Aorta (tissue), 5 donors: ENCODE results near the gene RPS6KA2. TPM values are rescaled to one million over a fixed set of nuclear protein-coding genes. Genes with fewer than 3 reads are reported as not detected.

Experiments used
- ATAC-seq: fragments of 200-7000 bp; cut with Tn5 transposase; one replicate; pipeline ENCODE4 v1.9.1; 2022; ENCODE audit warnings: moderate library complexity; ENCODE audit not compliant: low FRiP score
- DNase-seq, 2 donors: peaks; one replicate each; pipeline ENCODE4 v3.0.0-alpha.2; 2020
- H3K27ac ChIP-seq, 2 donors: one replicate each; pipeline ENCODE4 v1.5.1; 2013; ENCODE audit warnings: low read length in 2 of 2, mild to moderate bottlenecking in 2 of 2, moderate library complexity in 2 of 2, control low read depth in 1 of 2, inconsistent platforms in 1 of 2, low read depth in 1 of 2
- H3K27me3 ChIP-seq, 2 donors: one replicate each; pipeline ENCODE4 v1.6.1; 2013; ENCODE audit warnings: control low read depth in 1 of 2, low read length in 1 of 2, mild to moderate bottlenecking in 1 of 2, moderate library complexity in 1 of 2; ENCODE audit not compliant: insufficient read depth in 2 of 2, control insufficient read depth in 1 of 2
- H3K36me3 ChIP-seq, 2 donors: one replicate each; pipeline ENCODE4 v1.6.1; 2013; ENCODE audit warnings: control low read depth in 1 of 2, low read length in 1 of 2, mild to moderate bottlenecking in 1 of 2; ENCODE audit not compliant: insufficient read depth in 2 of 2, control insufficient read depth in 1 of 2
- H3K4me1 ChIP-seq, 2 donors: one replicate each; pipeline ENCODE4 v1.6.1; 2013; ENCODE audit warnings: low read length in 2 of 2, control low read depth in 1 of 2, mild to moderate bottlenecking in 1 of 2, moderate library complexity in 1 of 2; ENCODE audit not compliant: insufficient read depth in 2 of 2, control insufficient read depth in 1 of 2
- H3K4me3 ChIP-seq, 2 donors: one replicate each; pipeline ENCODE4 v1.5.1; 2013; ENCODE audit warnings: low read length in 2 of 2, control low read depth in 1 of 2, mild to moderate bottlenecking in 1 of 2
- H3K9me3 ChIP-seq: one replicate; pipeline ENCODE4 v1.6.1; 2013; ENCODE audit warnings: mild to moderate bottlenecking, low read length; ENCODE audit not compliant: control insufficient read depth
- WGBS, 2 donors: extraction: QIAGEN DNeasy Blood & Tissue Kit; methylation state at CpG; one replicate each; pipeline ENCODE4 v1.1.7; 2013; 5-methylcytosine and 5-hydroxymethylcytosine counted together
- intact Hi-C, 2 donors: fragments of 100-400 bp; cut with DNase I; formaldehyde crosslinking; loops; one replicate each; pipeline versions ENCODE4 v1.14.2 to v1.15.0; 2022
- polyA plus RNA-seq, 2 donors: library from polyadenylated mRNA; stranded (reverse); fragments of 200-250 nt; gene quantifications; one replicate each; pipeline ENCODE4 v1.2.3, GENCODE V29; 2013
- total RNA-seq, 2 donors: library from RNA; stranded (reverse); fragmentation: NEBNext Ultra II Directional; extraction: Animal tissue kit (Norgen Biotek cat#: 25700); gene quantifications; one replicate each; pipeline ENCODE4 v1.2.1, GENCODE V29; 2021
- donor health status: healthy with polysubstance abuse.
- donor health status: Bipolar disorder and iron deficiency.
- donor health status: DM: no; HTN: no; CAD: no.
- donor health status: DM: no; HTN: no; CAD: no.
- donor health status: DM: yes; HTN: yes; CAD: no.

The RPS6KA2 gene
- total and polyA plus RNA-seq, 4 donors, result 24.5 to 52.7 (median 37.3) TPM

DNA sequence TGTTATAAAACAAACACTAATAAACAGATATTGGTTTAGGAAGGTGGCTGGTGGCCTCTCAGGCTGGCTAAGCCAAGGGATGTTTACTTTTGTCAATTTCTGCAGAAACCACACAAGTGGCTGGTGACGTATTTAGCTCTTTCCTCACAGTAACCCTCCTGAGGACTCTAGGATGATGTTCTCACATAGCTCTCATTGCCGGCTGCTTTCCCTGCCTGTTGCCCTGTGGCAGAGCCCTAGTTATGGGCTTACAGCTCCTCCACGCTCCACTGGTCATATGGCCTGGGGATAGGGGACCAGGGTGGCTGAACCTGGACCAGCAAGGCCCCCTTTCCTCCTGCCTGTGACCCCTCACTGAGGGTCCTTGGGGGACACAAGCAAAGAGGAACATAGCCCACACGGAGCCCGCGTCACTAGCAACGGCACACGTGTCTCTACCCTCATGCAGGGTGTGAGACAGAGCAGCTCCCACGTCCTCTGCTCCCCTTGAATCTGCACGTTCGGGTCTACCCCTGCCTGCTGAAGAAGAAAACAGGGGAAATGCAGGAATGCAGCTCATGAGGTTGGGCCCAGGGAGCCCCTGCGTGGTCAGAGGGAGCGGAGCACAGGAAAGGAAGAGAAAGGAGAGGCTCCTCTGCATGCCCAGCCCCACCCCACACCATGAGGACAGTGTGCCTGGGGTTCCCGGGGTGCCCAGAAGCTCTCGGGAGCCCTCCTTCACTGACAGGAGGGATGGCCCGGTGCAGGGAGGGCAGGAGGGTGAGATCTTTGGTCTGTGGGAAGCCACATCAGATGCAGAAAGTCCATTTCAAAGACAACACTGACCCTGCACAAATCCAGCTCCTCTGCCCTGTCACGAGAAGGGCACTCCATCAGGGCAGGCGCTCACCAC, 54.4 kb downstream of the RPS6KA2 start:
- no peaks in the 10 kb centered on the region for H3K27me3 ChIP-seq
- H3K9me3 ChIP-seq, result no peaks in the 10 kb centered on the region
- ATAC-seq (no peak), DNase-seq (no peak)
- no peak overlapping the region for H3K27ac ChIP-seq
- H3K4me1 ChIP-seq, result no peaks in the 10 kb centered on the region
- H3K36me3 ChIP-seq, result no peaks in the 10 kb centered on the region
- H3K4me3 ChIP-seq, result no peak overlapping the region
- intact Hi-C loops, result no loop called here
- WGBS, 2 donors, result 88% methylated on average over 18 of the region's 18 CpGs

- H3K27me3 ChIP-seq, result no peaks in the 10 kb centered on the region
- intact Hi-C loops, result no loop called here
- H3K4me3 ChIP-seq, result no peak overlapping the region
- WGBS, 2 donors, result 74 to 75% methylated on average over 22 of the region's 22 CpGs
- H3K9me3 ChIP-seq, result no peaks in the 10 kb centered on the region
- H3K4me1 ChIP-seq, result no peaks in the 10 kb centered on the region
- no peaks in the 10 kb centered on the region for H3K36me3 ChIP-seq
- DNase-seq, result no peak
- no peak for ATAC-seq
- H3K27ac ChIP-seq, result no peak overlapping the region
Observed at GRCh38 chr6:166570929-166571713, 55.9 kb downstream of the RPS6KA2 start.

DNA sequence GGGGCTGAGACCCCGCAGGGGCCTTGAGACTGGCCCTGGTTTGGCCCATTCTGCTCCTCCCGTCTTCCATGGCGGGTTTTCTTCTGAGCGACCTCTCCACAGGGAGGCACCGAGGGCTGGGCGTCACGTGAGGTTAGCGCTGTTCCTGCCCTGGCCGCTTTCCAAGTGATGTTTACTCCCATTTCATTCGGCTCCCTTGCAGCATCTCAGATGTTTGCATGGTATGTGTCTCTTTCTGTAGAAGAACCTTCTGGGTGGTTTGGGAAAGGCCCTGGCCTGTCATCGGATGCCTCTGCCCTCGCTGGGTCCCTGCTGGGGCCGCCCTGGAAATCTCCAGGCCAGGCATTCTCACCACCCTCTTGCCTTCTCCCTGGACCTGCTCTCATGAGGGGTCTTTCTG, 57.8 kb downstream of the RPS6KA2 start:
- Histone ChIP-seq H3K4me1 (no peaks in the 10 kb centered on the region), H3K9me3 (no peaks in the 10 kb centered on the region), H3K36me3 (no peaks in the 10 kb centered on the region), H3K4me3 (no peak overlapping the region), H3K27me3 (no peaks in the 10 kb centered on the region), H3K27ac (no peak overlapping the region)
- WGBS, 2 donors, result 91 to 98% methylated on average over 13 of the region's 13 CpGs
- intact Hi-C loops, result no loop called here
- no peak for DNase-seq
- no peak for ATAC-seq

GRCh38 chr6:166567813-166568212, 59.2 kb downstream of the RPS6KA2 start:
- DNase-seq (no peak), ATAC-seq (no peak)
- no peaks in the 10 kb centered on the region for H3K27me3 ChIP-seq
- H3K4me1 ChIP-seq, result no peaks in the 10 kb centered on the region
- H3K4me3 ChIP-seq, result no peak overlapping the region
- no peaks in the 10 kb centered on the region for H3K9me3 ChIP-seq
- 93 to 96% methylated on average over 8 of the region's 8 CpGs for WGBS, 2 donors
- no peaks in the 10 kb centered on the region for H3K36me3 ChIP-seq
- intact Hi-C loops, result no loop called here
- H3K27ac ChIP-seq, result no peak overlapping the region

- Histone ChIP-seq H3K27ac (no peak overlapping the region), H3K9me3 (no peaks in the 10 kb centered on the region), H3K27me3 (no peaks in the 10 kb centered on the region), H3K36me3 (no peaks in the 10 kb centered on the region), H3K4me3 (no peak overlapping the region), H3K4me1 (no peaks in the 10 kb centered on the region)
- ATAC-seq (no peak), DNase-seq (no peak)
- 86 to 93% methylated on average over 8 of the region's 8 CpGs for WGBS, 2 donors
- intact Hi-C loops, result no loop called here
Observed at GRCh38 chr6:166567107-166567506, 59.9 kb downstream of the RPS6KA2 start.

GRCh38 chr6:166566026-166567011, 60.7 kb downstream of the RPS6KA2 start:
- Histone ChIP-seq H3K27me3 (no peaks in the 10 kb centered on the region), H3K9me3 (no peaks in the 10 kb centered on the region), H3K27ac (no peak overlapping the region), H3K4me1 (no peaks in the 10 kb centered on the region), H3K36me3 (no peaks in the 10 kb centered on the region), H3K4me3 (no peak overlapping the region)
- WGBS, 2 donors, result 92 to 97% methylated on average over 12 of the region's 12 CpGs
- ATAC-seq, result peak; percentile 40
- no peak for DNase-seq
- intact Hi-C loops, result no loop called here

- H3K4me1 ChIP-seq, result no peaks in the 10 kb centered on the region
- H3K36me3 ChIP-seq, result no peaks in the 10 kb centered on the region
- WGBS, 2 donors, result 55 to 60% methylated on average over 24 of the region's 24 CpGs
- intact Hi-C loops, result no loop called here
- ATAC-seq (peak; percentile 57), DNase-seq (peak; percentile 9 to 61)
- no peaks in the 10 kb centered on the region for H3K9me3 ChIP-seq
- H3K4me3 ChIP-seq, result no peak overlapping the region
- no peaks in the 10 kb centered on the region for H3K27me3 ChIP-seq
- H3K27ac ChIP-seq, result no peak overlapping the region
Observed at GRCh38 chr6:166565084-166565967, 61.7 kb downstream of the RPS6KA2 start.
